HUES6 (cell line): ENCODE measurements around the gene ITGA2B.

Source experiments
- H3K27ac ChIP-seq: 2 replicates; pipeline ENCODE4 v1.7.0; 2013; ENCODE audit warnings: low read depth, mild to moderate bottlenecking, low read length, inconsistent platforms
- H3K27me3 ChIP-seq: 2 replicates; pipeline ENCODE4 v1.6.1; 2013; ENCODE audit warnings: low read length; ENCODE audit not compliant: control insufficient read depth, insufficient read depth
- H3K36me3 ChIP-seq: 2 replicates; pipeline ENCODE4 v1.6.1; 2013; ENCODE audit warnings: low read length; ENCODE audit not compliant: control insufficient read depth, insufficient read depth
- H3K4me1 ChIP-seq: 2 replicates; pipeline ENCODE4 v1.6.1; 2013; ENCODE audit warnings: low read length; ENCODE audit not compliant: control insufficient read depth, insufficient read depth
- H3K4me3 ChIP-seq: 2 replicates; pipeline ENCODE4 v1.5.1; 2013; ENCODE audit warnings: low read depth, low read length
- H3K9ac ChIP-seq: one replicate; pipeline ENCODE4 v1.6.1; 2013; ENCODE audit warnings: mild to moderate bottlenecking, low read length
- H3K9me3 ChIP-seq: 2 replicates; pipeline ENCODE4 v1.6.1; 2013; ENCODE audit warnings: low read depth, low read length; ENCODE audit not compliant: control insufficient read depth, insufficient read depth

The ITGA2B gene

DNA sequence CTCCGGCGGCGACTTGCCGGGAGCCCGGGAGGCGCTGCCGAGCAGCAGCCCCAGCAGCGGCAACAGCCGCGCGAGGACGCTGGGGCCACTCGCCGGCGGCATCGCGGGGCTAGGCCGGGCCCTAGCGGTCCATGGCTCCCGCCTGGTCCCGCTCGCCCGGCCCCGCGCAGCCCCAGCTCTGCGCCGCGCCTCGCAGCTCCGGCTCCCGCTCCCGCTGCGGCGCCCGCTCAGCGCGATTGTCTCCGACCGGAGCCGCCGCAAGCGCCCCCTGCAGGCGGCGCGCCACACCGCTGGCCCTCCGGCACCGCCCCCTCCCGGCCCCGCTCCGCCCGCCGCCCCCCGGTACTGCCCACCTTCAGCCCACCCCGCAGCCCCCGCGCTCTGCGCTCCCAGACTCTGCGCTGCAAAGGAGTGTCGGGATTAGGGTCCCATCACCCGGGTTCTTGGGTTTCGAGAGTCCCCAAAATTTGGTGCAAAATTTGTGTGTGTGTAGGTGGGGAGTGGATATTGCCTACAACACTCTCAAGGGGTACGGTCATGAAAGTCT, 25.8 kb downstream of the ITGA2B start, which contains the start of gene FAM171A2:
FAM171A2 (minus strand) TSS at position 241 of the 547 bp plus-strand sequence; CDS start at position 102, 139 bp downstream.
- peaks cover 19% of the 10 kb centered on the region for H3K27me3 ChIP-seq
- H3K9me3 ChIP-seq: no peaks in the 10 kb centered on the region
- peak within 1 kb of the TSS; percentile 82 for H3K4me3 ChIP-seq
- peaks cover 20% of the 10 kb centered on the region for H3K4me1 ChIP-seq
- 0 out of 2 replicates have a peak, but pooled peaks cover 4% of the 10 kb centered on the region for H3K36me3 ChIP-seq
- no peak within 1 kb of the TSS for H3K27ac ChIP-seq
- H3K9ac ChIP-seq: peak within 1 kb of the TSS; percentile 74

DNA sequence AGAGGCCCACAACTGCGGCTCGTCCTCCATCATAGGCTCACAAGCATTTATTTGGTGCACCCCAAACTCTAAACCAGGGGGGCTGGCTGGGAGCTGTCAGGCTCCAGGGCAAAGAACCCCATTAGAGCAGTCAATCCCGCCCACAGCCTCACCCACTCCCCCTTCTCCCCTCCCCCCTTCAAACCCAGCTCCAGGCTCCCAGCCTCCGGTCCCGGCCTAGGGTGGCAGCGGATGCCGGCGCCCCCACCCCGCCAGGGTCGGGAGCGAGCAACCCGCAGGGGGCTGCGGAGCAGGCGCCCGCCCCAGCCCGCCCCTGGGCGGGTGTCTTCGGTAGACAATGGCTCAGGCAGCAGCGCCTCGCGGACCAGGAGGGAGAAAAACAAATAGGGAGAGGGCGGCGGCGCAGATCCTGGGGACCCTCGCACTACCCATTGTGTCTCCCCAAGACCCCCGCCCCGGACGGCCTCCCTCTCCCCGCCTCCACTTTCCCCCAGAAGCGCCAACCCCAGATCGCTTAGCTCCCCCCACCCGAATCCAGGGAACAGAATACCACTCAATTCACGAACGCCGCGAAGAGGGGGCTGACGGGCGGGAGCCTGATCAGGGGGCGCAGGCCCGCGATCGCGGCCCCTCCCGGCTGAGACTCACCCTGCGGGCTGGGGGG, 26.4 kb downstream of the ITGA2B start:
- peaks cover 20% of the 10 kb centered on the region for H3K4me1 ChIP-seq
- H3K36me3 ChIP-seq: 0 out of 2 replicates have a peak, but pooled peaks cover 6% of the 10 kb centered on the region
- peak overlapping the region; percentile 74 for H3K9ac ChIP-seq
- H3K4me3 ChIP-seq: peak overlapping the region; percentile 82
- no peaks in the 10 kb centered on the region for H3K9me3 ChIP-seq
- no peak overlapping the region for H3K27ac ChIP-seq
- H3K27me3 ChIP-seq: peaks cover 19% of the 10 kb centered on the region

DNA sequence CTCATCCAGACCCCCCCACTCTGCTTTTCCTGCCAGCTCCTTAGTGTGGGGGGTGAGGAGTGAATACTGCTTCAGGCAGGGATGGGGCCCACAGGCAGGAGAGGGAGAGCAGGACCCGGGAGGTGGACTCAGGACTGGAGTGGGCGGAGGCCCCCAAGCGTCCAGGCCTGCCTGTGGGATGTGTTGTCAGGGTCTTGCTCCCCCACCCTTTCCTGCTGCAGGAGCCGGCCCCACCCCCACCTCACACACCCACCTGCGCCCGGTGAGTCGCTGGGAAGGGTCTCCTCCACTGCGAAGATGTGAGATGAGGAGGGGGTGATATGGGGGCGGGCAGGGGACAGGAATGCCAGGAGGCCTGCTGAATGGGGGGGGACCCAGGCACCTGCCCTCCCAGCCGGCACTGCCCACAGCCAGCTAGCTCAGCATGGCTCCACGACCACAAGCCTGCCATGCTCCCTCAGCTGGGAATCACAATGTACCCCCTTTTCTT, 26.9 kb downstream of the ITGA2B start:
- H3K27me3 ChIP-seq: peaks cover 19% of the 10 kb centered on the region
- H3K4me1 ChIP-seq: peaks cover 20% of the 10 kb centered on the region
- peak overlapping the region; percentile 82 for H3K4me3 ChIP-seq
- H3K27ac ChIP-seq: no peak overlapping the region
- H3K9me3 ChIP-seq: no peaks in the 10 kb centered on the region
- 0 out of 2 replicates have a peak, but pooled peaks cover 6% of the 10 kb centered on the region for H3K36me3 ChIP-seq
- no peak overlapping the region for H3K9ac ChIP-seq

DNA sequence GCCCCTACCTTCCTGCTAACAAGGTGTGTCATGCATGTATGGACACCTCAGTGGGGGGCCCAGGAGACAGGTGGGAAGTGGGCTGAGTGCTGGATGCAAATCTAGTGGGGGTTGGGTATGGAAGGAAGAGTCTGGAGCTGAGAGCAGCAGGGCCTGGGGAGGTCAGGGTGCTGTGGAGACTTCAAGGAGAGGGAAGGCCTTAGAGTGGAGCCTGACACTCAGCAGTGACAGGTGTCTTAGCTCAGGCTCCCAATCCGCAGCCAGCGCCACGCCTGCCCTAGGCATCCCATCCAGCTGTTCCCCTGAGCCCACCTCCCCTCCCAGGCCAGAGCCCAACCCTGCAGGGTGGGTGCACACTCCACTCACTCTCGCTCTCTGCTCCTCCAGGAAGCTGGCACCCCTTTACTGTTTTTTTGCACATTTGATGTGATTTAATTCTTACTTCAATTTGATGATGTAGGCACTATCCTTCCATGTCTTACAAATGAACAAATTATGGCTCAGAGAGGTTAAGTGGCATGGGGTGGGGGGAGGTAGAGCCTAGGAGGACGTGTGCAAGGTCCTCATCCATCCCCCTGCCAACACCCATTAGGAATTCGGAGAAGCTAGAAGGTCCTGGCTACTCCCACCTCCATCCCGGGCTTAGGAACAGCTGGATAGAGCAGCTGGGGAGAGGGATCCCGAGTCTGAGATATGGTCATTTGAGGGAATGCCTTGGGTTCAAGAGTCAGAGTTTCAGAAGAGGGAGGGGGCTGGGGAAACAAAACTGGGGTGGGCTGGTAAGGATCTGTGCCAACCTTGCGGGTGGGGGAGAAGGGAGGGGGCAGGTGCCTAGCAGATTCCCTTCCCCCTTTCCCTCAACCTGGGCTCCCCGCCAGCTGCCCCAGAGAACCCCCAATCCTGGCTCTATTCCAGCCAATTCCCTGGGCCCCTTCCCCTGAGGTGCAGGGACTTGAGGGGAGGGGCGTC, 27.9 kb downstream of the ITGA2B start:
- H3K4me3 ChIP-seq: 0 out of 2 replicates have a peak overlapping the region, but pooled peaks have one; percentile 82
- no peak overlapping the region for H3K9ac ChIP-seq
- peaks cover 18% of the 10 kb centered on the region for H3K27me3 ChIP-seq
- peaks cover 20% of the 10 kb centered on the region for H3K4me1 ChIP-seq
- no peaks in the 10 kb centered on the region for H3K9me3 ChIP-seq
- no peak overlapping the region for H3K27ac ChIP-seq
- H3K36me3 ChIP-seq: 0 out of 2 replicates have a peak, but pooled peaks cover 6% of the 10 kb centered on the region

DNA sequence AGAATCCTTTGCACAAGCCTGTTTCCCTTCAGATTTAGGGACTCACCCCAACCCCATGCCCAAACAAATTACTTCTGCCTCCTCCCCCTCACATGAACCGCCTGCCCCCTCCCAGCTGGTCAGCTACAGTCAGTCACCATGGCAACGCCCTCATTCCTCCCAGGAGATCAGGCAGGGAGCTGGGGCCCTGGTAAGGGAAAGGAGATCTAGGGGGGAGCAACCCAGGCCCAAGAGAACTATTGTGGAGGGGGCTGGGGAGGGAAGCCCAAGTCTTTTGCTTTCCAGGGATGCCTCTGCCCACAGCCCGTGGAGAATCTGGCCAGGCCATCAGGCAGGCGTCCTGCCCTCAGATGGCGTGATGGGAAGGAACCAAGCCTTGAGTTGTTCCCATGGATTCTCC, 28.6 kb downstream of the ITGA2B start:
- Histone ChIP-seq H3K4me1 (peaks cover 20% of the 10 kb centered on the region), H3K36me3 (0 out of 2 replicates have a peak, but pooled peaks cover 6% of the 10 kb centered on the region), H3K9me3 (no peaks in the 10 kb centered on the region), H3K27ac (no peak overlapping the region), H3K27me3 (peaks cover 11% of the 10 kb centered on the region), H3K4me3 (0 out of 2 replicates have a peak overlapping the region, but pooled peaks have one; percentile 5), H3K9ac (no peak overlapping the region)

DNA sequence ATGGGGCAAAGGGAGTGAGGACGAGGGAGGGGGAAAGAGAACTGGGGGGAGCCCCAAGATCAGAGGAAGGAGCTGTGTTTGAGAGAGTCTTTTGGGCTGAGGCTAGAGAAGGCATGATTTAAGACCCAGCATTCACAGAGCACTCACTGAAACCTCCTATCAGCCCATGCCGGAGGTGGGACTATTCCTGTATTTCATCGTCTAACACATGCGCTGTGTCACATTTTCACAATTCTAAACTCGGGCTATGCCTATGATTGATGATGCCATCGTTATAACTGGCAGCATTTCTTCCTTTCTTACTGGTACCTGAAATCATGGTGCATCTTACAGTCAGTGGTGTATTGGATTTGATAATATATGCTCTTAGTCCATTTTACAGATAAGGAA, 29.3 kb downstream of the ITGA2B start:
- Histone ChIP-seq H3K27me3 (peaks cover 4% of the 10 kb centered on the region), H3K9ac (no peak overlapping the region), H3K36me3 (0 out of 2 replicates have a peak, but pooled peaks cover 6% of the 10 kb centered on the region), H3K4me1 (peaks cover 22% of the 10 kb centered on the region), H3K27ac (no peak overlapping the region), H3K4me3 (no peak overlapping the region), H3K9me3 (no peaks in the 10 kb centered on the region)

DNA sequence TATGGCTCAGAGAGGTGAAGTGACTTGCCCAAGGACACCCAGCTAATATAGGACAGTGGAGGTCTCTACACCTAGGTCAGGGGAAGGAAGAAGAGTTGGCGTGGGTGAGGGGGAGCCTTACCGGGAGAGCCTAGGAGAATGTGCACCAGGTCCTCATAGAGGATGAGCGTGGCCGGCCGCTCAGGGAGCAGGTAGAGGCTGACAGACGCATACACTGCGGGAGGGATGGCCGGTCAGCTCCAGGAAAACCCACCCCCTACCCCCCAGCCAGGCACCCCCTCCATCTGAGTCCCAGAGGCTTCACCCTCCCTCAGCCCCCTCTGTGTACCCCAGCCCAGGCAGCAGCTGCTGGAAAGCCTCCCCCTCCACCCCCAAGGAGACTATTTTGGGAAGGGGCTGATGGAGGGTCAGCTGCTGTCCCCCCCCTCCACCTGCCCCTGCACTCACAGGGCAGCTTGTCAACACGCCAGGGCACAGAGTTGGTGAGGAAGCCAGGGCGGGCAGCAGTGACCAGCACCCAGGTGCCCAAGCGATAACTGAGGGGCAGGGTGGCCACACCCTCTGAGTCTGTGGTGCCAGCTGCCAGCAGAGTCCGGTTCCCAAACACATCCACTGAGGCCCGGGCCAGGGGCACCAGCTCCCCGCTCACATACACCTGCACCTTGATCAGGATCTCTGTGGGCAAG, 29.8 kb downstream of the ITGA2B start:
- Histone ChIP-seq H3K4me3 (no peak overlapping the region), H3K27ac (no peak overlapping the region), H3K27me3 (no peaks in the 10 kb centered on the region; the same call in 1 of the 2 replicates), H3K9me3 (no peaks in the 10 kb centered on the region), H3K36me3 (0 out of 2 replicates have a peak, but pooled peaks cover 6% of the 10 kb centered on the region), H3K4me1 (peaks cover 23% of the 10 kb centered on the region), H3K9ac (no peak overlapping the region)

DNA sequence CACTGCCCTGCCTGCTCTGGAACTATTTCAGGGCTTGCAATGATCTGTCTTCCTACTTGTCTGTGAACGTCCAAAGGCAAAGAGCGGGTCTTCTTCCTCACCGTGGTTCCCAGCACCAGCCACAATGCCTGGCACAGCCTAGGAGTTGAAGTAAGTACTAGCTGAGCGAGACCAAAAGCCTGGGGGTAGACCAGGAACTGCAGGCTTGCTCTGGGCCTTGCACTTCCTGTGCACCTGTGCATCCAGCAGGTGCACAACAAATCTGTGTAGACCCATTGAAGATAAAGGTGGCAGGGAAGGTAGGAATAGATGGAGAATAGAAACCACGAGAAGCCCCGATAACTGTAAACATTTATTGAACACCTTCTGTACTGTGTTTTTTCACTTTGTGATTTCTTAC, 30.4 kb downstream of the ITGA2B start:
- Histone ChIP-seq H3K9ac (no peak overlapping the region), H3K36me3 (0 out of 2 replicates have a peak, but pooled peaks cover 6% of the 10 kb centered on the region), H3K4me1 (peaks cover 23% of the 10 kb centered on the region), H3K27me3 (no peaks in the 10 kb centered on the region), H3K9me3 (no peaks in the 10 kb centered on the region), H3K4me3 (no peak overlapping the region), H3K27ac (no peak overlapping the region)

DNA sequence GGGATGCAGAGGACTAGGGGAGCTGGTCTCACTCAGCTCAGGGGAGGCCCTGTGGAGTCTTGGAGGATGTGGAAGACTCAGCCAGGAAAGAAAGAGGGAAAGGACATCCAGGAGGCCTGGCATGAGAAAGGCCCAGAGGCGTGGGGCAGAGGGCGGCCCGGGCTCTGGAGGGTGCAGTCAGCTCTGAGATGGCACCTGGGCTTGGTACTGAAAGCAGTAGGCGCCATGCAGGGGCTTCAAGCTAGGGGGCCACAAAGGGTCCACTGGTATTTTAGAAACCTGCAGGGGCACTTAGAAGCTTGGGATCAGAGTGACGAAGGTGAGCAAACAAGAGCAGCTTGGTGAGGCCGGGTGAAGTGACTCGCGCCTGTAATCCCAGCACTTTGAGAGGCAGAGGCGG, 31.4 kb downstream of the ITGA2B start:
- no peaks in the 10 kb centered on the region for H3K27me3 ChIP-seq
- H3K4me1 ChIP-seq: peaks cover 23% of the 10 kb centered on the region
- 0 out of 2 replicates have a peak, but pooled peaks cover 6% of the 10 kb centered on the region for H3K36me3 ChIP-seq

DNA sequence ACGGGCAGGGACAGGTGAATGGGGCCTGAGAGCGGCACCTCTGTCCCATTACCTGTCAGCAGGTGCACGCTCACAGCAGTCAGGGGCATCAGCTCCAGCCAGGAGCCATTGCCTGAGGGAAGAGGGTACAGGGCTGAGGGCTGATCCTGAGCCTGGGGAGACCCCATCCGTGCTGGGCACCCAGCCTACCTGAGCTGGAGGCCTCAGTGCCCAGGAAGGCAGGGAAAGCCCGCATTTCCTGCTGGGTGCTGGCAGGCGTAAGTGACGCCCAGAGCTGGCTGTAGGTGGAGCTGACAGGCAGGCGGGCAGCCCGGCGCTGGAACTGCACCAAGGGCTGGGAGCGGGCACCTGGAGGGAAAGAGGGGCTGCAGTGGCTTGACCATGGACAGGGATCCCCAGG, 33.2 kb downstream of the ITGA2B start:
- peaks cover 21% of the 10 kb centered on the region for H3K36me3 ChIP-seq
- H3K9me3 ChIP-seq: no peaks in the 10 kb centered on the region
- no peak overlapping the region for H3K4me3 ChIP-seq
- no peaks in the 10 kb centered on the region for H3K27me3 ChIP-seq
- H3K9ac ChIP-seq: no peak overlapping the region
- H3K27ac ChIP-seq: no peak overlapping the region
- H3K4me1 ChIP-seq: peaks cover 11% of the 10 kb centered on the region

More for the DNA sequence above, 31.4 kb downstream of the ITGA2B start:
- no peak overlapping the region for H3K9ac ChIP-seq
- H3K4me3 ChIP-seq: no peak overlapping the region
- no peak overlapping the region for H3K27ac ChIP-seq
- no peaks in the 10 kb centered on the region for H3K9me3 ChIP-seq
